ENCODE measurements around the gene SENP8.

SENP8 gene

GRCh38 chr15:72078887-72079286 lies 39.3 kb upstream of the SENP8 start:
- Histone ChIP-seq H3K27me3 (ENCODE audit: insufficient read depth, low read depth, severe bottlenecking) (no peaks in the 10 kb centered on the region), H3K36me3 (no peaks in the 10 kb centered on the region), H3K27ac (no peak overlapping the region), H3K4me3 (ENCODE audit: low read depth, low read length) (no peak overlapping the region), H3K9me3 (ENCODE audit: severe bottlenecking) (peaks cover 2% of the 10 kb centered on the region)
- TF ChIP-seq CTCF (IDR thresholded peaks at IDR 0.05; ENCODE audit: low read depth, low read length) = no peak
- DNase-seq = no peak

- TF ChIP-seq CTCF (IDR thresholded peaks at IDR 0.05; ENCODE audit: low read depth, low read length) = no peak
- no peak overlapping the region for H3K27ac ChIP-seq
- no peak overlapping the region for H3K4me3 ChIP-seq (ENCODE audit: low read depth, low read length)
- DNase-seq = no peak
- H3K36me3 ChIP-seq = no peaks in the 10 kb centered on the region
- no peaks in the 10 kb centered on the region for H3K27me3 ChIP-seq (ENCODE audit: insufficient read depth, low read depth, severe bottlenecking)
- H3K9me3 ChIP-seq (ENCODE audit: severe bottlenecking) = peaks cover 6% of the 10 kb centered on the region
Measured at GRCh38 chr15:72082176-72082575, 36.0 kb upstream of the SENP8 start.

GRCh38 chr15:72086010-72086697 lies 32.0 kb upstream of the SENP8 start:
- Histone ChIP-seq H3K9me3 (ENCODE audit: severe bottlenecking) (peaks cover 6% of the 10 kb centered on the region), H3K4me3 (ENCODE audit: low read depth, low read length) (no peak overlapping the region), H3K27me3 (ENCODE audit: insufficient read depth, low read depth, severe bottlenecking) (no peaks in the 10 kb centered on the region), H3K36me3 (no peaks in the 10 kb centered on the region), H3K27ac (no peak overlapping the region)
- no peak for DNase-seq
- TF ChIP-seq CTCF (IDR thresholded peaks at IDR 0.05; ENCODE audit: low read depth, low read length) = no peak

GRCh38 chr15:72086920-72087648 lies 31.1 kb upstream of the SENP8 start:
- Histone ChIP-seq H3K4me3 (ENCODE audit: low read depth, low read length) (no peak overlapping the region), H3K27ac (no peak overlapping the region), H3K36me3 (no peaks in the 10 kb centered on the region), H3K27me3 (ENCODE audit: insufficient read depth, low read depth, severe bottlenecking) (no peaks in the 10 kb centered on the region), H3K9me3 (ENCODE audit: severe bottlenecking) (peaks cover 6% of the 10 kb centered on the region)
- DNase-seq = no peak
- TF ChIP-seq CTCF (IDR thresholded peaks at IDR 0.05; ENCODE audit: low read depth, low read length) = no peak

GRCh38 chr15:72092006-72092405 lies 26.2 kb upstream of the SENP8 start:
- DNase-seq = no peak
- Histone ChIP-seq H3K27me3 (ENCODE audit: insufficient read depth, low read depth, severe bottlenecking) (no peaks in the 10 kb centered on the region), H3K27ac (no peak overlapping the region), H3K4me3 (ENCODE audit: low read depth, low read length) (no peak overlapping the region), H3K36me3 (no peaks in the 10 kb centered on the region), H3K9me3 (ENCODE audit: severe bottlenecking) (no peaks in the 10 kb centered on the region)
- no peak for TF ChIP-seq CTCF (IDR thresholded peaks at IDR 0.05; ENCODE audit: low read depth, low read length)
